HG03457 (cell line): ENCODE data around the gene IL1RAPL1.
"Not testable (repeated sequence)": the region's sequence is repeated elsewhere in the genome, so short reads cannot be mapped to it uniquely, and the experiment has no call there.

Source experiments
- ATAC-seq: cut with Tn5 transposase; IDR thresholded peaks from one replicate; pipeline ENCODE4 v1.9.1; 2021; ENCODE audit warnings: moderate number of reproducible peaks; ENCODE audit not compliant: unreplicated experiment

IL1RAPL1 gene

DNA sequence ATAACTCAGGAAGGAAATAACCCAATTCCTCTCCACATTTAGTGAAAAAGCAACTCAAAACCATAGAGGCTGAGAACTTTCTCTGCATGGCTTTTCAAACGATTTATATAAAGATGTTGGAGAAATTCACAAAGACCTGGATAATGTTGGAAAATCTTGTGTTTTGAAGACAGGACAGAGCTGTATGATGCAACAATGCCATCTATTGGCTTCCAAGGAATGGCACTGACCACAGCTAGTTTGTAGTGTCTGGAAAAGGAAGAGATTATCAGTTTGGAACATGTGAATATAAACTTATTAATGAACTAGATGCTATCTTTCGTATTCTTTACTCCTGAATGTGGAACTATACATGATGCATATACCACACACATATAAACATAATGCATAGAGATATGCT lies 503.6 kb downstream of the IL1RAPL1 start:
- ATAC-seq = no peak

DNA sequence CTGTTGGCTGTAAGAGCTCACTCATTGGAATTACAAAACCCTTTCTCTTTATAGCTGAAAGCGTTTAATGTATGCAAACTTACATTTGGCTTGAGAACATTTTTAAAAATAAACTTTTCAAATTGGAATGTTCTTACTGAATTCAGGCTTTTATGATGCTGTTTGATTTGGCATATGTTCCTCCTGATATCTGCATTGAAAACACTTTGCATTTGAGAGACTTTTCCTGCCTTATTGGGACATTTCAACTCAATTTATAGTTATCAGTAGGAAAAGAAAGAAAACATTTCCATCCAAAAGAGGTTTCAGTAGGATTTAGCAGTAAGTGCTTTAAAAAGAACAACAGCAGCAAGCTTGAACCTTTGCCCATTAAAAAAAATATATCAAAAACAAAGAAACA lies 520.0 kb downstream of the IL1RAPL1 start:
- ATAC-seq = no peak

DNA sequence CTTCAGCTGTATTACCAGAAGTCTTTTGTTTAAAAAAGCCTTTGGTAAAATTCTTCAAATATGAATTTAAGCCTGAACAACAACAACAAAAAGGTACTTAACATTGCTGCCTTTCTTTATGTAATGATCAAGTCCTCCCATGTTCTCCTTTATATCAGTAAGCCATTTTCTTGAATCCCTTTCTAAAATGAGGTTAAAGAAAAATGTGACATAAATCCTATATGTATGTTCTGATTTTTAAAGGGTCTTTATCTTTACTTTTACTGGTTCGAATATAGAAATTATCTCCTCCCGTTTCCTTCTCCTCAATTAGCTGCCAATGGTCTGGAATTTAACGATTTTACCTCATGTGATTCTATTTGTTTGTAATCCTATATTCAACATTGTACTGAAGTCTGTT lies 522.8 kb downstream of the IL1RAPL1 start:
- ATAC-seq = no peak

DNA sequence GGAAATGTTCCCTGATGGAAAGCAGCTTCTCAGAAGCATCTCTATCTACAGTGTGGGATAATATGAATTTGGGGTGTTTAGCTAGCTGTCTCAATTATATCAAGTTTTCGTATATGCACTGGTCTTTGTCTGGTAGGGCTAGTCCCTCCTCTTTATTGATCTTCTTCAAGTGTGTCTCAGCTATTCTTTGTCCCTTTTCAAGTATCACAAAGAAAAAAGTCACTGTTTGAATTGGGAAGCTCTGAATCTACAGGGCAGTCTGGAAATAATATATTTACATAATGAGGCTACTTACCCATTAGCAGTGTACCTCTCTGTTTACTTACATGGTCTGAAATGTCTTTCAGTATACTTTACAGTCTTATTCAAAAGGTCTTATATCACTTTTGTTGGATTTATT lies 526.0 kb downstream of the IL1RAPL1 start:
- ATAC-seq = no peak

DNA sequence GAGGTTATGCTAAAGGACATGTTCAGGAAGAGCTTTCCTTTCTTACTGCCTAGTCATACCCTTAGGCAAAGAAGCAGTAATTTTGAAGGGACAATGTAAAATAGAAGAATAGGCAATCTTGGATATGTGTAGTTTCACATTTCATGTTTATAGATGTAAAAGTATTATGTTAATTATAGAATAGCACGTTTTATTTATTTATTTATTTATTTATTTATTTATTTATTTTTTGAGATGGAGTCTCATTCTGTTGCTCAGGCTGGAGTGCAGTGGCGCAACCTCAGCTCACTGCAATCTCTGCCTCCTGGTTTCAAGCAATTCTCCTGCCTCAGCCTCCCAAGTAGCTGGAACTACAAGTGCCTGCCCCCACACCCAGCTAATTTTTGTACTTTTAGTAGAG lies 535.6 kb downstream of the IL1RAPL1 start:
- not testable (repeated sequence) for ATAC-seq

DNA sequence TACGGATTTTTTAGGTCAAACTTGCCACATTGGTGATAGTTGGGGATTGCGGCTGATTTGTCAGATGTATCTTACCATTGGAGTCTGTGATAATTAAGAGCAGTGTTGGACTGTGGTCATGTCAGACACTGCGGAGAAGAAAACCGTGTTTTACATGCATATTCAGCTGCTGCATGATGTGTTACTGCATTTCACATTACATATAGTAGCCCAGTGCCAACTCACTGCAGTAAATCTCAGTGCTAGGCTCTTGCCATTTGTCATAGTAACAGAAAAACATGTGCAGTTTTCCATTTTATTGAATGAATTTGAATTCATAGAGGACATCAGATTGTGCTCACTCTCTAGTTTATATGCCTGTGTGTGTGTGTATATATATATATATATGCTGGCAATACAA lies 543.7 kb downstream of the IL1RAPL1 start:
- no peak for ATAC-seq

DNA sequence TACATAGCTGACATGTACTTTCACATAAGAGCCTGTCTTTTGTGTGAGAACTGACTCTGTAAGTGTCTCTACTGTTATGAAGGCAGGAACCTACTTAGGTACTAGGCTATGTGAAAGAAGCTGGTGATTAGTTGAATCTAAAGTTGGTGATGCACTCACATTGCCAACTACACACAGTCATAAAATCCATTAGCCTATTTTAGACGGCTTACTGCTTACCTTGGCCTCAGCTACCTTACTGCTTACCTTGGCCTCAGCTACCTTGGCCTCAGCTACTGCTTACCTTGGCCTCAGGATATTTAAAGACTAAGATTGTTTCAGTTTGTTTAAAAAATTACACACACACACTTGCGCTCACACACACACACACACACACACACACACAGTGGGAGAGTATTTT lies 549.7 kb downstream of the IL1RAPL1 start:
- no peak for ATAC-seq

DNA sequence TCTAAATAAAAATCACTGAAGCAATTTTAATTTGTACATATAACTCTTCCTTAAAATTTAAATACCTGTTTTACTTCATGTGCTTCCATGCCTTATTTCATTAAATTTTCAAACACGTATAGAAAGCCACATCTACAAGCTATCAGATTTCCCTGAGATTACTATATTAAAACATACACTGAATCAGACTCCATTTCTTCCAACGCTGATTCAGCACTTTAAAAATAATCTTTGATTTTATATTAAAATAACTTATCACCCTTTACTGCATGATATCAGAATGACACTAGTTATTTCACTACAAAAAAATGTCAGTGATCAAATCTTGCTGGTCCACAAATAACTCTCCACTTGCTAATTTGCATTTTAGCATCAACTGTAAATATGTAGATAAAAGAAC lies 550.8 kb downstream of the IL1RAPL1 start:
- no peak for ATAC-seq

DNA sequence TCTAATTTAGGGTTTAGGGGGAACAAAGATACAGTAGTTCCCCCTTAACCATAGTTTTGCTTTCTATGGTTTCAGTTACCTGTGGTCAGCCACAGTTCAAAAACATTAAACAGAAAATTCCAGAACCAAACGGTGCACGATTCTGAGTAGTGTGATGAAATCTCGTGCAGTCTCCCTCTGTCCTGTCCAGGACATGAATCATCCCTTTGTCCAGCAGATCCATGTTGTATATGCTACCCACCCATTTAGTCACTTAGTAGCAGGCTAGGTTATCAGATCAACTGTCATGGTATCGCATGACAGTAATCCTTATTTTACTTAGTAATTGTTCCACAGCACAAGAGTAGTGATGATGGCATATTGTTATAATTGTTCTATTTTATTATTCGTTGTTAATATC lies 556.1 kb downstream of the IL1RAPL1 start:
- ATAC-seq = no peak

DNA sequence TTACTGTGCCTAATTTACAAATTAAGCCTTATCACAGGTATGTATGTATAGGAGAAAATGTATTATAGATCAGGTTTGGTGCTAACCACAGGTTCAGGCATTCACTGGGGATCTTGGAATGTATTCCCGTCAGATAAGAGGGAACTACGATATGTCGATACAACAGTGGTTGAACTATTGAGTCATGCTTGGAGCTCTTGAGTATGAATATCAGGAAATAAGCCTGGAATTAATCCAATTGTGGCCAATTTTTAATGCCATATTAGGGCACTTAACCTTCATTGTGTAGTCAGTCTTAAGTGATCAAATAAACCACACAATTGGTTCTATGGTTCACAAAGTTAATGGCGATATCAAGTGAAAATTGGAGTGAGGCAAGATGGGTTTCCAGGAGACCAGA lies 556.5 kb downstream of the IL1RAPL1 start:
- ATAC-seq = no peak

DNA sequence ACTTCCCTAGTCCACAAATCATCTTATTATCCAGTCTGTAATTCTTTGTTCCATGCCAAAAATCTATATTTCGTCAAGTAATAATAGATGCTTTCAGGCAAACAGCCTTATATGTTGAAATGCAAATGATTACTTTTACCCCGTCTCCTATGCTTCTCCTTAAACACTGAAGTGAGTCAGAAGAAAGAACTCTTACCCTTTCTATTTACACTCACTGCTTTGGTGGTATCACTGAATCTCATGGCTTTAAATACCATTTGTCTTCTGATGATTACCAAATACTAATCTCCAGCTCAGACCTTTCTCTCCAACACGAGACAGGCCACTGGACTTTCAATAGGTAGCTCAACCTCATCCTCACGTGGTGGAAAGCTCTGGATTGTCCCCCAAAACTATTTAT lies 558.1 kb downstream of the IL1RAPL1 start:
- ATAC-seq = no peak

DNA sequence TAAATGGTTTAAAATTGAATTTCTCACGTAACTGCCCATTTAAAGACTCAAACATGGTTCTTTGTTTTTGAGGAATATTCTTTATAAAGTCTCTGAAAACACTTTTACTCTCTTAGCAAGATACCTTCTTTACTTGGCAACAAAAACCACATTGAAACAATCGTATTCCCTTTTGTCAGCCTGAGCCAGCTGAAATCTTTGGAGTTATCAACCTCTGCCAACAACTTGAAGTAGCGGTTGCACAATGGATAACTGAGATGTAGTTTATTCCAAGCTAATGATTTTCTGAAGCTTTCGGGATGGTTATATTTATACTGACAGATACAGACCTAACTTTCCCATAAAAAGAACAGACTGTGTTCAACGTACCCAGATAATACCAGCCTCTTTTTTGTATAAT lies 561.3 kb downstream of the IL1RAPL1 start:
- no peak for ATAC-seq

DNA sequence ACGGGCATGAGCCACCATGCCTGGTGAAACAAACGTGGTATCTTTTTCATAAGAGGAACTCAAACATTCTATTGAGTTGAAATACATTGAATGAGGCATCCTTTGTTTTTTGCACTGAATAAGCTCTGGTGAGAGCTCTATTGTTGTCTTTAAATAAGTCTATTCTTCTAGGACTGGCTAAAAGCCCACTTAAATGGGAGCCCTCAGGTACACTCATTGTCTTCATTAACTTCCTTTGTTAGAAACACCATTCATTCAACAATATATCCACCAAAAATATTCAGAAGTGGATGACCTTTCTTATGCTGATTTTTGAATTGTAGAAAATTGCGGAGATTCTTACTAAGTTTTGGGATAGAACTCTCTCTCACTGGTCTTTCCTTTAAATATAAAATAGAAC lies 568.0 kb downstream of the IL1RAPL1 start:
- no peak for ATAC-seq

DNA sequence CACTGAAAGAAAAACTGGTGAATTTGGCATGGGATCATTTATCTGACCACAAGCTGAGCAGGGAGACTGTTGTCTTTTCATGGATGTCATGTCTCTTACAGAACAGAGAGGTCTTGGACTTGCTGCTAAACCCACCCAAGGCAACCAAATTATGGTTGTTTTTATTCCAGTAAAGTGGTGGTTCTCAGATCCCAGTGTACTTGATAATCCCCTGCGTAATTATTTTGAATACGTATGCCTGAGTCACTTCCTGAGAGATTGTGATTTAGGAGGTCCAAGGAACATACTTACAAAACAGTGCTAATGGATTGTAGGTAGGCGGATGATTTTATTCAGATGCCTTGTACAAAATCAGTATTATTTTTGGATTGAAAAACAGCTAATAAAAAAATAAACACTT lies 585.6 kb downstream of the IL1RAPL1 start:
- no peak for ATAC-seq

DNA sequence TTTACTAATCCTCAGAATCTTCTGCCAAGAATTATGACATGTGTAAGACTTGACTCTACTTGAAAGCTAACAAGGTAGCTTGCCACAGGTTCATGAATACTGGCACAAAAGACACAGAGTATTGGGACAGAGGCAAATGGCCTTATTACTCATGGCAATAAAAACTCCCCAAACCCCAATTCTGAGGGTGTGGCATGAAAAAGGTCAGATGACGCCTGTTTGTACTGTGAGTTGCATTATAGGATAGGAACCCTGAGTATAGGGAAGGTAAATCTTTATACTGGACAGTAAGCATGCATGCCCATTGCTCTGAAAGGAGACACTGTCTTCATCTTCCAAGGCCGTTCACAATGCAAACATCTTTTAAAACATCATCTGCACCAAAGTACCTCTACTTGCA lies 600.0 kb downstream of the IL1RAPL1 start:
- no peak for ATAC-seq

DNA sequence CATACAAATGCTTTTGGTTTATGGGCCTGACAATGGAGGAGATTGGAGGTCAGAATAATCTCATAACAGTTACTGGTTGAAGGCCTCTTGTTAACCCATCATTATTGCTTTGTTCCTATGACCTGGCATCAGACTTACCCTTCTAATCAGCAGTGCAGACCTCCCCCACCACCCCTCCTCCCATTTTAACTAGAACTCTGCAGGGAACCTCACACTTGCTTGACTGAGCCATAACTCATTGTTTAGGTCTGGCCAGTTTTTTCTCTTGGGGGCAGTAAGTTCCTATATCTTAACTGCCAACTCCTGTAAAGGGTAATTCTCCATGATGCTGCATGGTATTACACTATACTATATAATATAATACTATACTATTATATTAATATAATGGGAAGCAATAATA lies 609.3 kb downstream of the IL1RAPL1 start:
- ATAC-seq = no peak

DNA sequence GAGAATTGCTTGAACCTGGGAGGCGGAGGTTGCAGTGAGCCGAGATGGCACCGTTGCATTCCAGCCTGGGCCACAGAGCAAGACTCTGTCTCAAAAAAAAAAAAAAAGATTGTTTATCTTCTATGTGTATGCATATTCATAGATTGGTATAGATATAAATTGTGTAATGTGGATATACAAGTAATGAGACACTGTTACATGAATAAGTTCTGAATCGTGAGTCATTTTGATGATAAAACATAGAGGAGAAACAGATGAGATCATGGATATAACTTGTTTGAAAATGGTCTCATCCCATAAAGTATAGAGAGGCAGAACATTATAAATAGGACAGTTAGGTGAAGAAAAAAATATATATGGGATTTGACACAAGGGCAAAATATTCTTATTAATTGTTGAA lies 628.0 kb downstream of the IL1RAPL1 start:
- ATAC-seq = no peak

DNA sequence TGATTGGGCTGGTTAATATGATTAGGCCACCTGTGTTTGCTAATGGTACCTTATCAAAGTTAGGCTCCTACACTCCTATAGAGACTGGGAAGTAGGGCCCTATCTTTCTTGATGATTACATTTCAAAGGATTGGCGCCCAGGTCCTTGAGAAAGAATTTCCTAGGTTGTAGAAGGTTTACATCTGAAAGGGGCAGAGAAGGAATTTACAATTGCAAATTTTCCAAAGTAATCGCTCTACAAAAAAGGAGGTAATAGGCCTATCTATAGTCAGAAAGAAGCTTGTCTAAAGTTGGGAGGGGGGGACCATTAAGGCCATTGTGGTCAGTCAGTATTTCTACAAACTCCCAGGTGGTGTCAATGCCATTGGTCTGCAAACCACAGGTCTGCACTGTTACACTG lies 638.4 kb downstream of the IL1RAPL1 start:
- ATAC-seq = no peak

DNA sequence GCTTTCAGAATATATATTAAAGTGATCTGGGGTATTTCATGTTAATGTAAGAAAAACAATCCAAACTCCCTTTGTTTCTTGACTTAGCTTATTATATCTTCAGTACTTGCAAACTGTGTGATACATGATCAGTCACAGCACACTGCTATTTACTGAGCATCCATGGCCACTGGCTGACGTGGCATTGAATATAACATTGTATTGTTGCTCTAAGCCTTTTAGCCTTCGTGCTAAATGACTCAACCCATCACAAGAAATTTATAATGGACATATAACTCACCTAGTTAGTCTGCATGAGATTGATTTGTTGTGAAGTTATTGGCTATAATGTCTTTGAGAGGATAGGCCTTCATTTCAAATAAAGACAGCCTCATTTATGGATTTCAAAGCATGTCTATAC lies 642.6 kb downstream of the IL1RAPL1 start:
- no peak for ATAC-seq

DNA sequence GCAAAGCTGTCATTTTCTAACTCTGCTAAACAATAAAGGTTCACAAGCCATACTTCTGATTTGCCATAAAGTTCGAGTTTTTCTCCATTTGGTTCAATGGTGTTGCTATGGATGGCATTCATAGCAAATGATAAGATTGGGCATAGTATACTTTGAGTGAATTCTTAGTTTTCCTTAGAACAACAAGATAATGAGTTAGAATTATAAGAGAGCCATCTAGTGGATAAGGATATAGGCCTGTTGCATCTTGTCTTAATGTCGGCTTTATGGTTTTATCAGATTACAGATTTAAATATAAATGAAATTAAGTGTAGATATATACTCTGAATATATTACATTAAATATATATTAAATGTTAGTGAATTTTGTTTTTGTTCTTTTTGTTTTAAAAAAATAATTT lies 644.6 kb downstream of the IL1RAPL1 start:
- ATAC-seq = no peak

DNA sequence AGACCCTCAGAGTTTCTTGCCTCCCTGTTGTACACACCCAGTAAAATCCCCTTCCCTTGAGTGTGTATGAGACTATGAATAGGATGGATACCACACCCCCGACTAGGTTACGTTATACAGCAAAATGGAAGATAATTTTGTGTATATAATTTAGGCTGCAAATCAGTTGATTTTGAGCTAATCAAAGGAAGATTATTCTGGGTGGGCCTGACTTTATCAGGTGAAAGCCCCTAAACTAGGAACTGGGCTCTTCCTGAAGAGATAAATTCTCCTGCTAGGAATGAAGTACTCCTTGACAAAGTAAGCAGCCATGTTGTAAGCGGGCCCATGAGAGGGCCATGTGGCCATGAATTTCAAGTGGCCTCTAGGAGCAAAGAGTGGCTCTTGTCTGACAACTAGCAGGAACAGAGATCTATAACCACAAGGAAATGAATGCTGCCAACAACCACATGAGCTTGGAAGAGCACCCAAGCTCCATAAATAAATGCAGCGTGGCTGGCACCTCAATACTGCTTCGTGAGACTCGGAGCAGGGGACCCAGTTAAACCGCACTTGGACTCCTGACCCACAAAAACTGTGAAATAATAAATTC lies 646.4 kb downstream of the IL1RAPL1 start:
- no peak for ATAC-seq

DNA sequence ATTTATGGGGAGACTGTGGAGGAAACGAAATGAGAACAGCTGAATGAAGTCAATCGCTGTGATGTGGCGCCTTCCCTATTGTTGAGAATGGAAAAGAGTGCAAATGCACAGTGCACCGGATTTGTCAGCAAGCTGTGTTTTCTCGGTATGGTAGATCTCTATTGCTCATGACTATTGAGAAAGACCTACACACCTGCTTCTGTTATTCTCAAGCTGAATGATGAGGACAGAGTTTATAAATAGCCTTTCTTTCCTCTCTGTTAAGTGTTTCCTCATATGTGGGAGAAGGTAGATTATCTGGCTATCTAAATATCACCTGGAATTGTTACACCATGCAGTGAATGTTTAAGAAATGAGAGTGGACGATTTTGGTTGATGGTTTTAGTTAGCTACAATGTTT lies 650.7 kb downstream of the IL1RAPL1 start:
- ATAC-seq = no peak

DNA sequence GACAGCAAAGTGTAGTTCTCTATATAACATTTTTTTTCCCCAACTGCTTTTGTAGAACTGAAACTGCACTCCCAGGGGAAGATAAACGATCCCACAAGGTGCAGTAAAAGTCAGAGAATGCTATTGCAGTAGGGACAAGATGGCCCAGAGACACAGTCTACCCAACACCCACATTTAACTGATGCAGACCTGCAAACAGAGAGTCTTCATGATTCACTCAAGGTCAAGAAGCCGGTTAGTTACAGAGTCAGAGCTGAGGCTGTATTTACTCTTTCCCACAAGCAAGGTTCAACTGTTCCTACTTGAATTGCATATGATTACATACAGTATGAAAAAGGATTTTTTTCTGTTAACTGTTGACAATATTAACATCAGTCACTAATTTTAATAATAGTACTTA lies 654.6 kb downstream of the IL1RAPL1 start:
- ATAC-seq = no peak

DNA sequence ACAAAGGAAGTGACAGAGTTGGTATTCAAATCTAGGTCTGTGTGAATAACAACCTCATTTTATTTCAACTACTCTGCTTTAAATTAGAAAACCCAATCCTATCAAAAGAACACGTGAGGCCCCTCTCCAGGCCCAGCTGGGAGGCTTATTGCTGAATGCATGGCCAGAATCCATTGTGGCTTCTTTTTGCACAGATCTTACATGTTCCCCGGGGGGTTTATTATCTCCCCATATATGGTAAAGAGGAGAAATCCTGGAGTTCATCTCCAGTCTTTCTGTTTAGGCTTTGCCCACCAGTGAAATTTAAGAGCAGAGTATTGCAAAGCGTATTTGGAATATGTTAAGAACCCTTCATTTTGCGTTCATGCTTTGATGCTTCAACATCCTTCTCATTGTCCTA lies 655.6 kb downstream of the IL1RAPL1 start:
- no peak for ATAC-seq
